AML-193 (cell line): ENCODE data around the gene IL1RAPL2.
"Not testable (repeated sequence)": the region's sequence is repeated elsewhere in the genome, so short reads cannot be mapped to it uniquely, and the experiment has no call there.

ENCODE experiments used
- DNase-seq, 2 experiments: peaks; one replicate each; lab custom pipeline; 2025; lab: John Stamatoyannopoulos, UW

IL1RAPL2 gene

DNA sequence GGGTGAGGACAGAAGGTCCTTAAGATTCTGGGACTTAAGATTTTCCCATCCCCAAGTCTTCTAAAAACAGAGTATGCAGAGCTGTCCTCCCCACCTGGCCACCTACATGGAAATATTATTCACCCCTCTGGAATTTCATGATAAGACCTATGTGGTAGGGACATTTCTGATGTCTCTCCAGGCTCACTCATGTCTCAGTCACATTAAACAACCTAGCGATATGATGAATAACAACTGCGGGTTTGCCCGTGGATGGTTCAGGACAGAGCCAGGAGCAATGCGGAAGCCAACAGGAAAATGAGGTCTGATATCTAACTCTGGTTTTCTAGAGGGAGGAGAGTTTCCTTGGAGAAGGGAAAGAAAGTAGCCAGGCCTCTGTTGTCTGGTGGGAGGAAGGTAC lies 607.1 kb downstream of the IL1RAPL2 start:
- no peak for DNase-seq

DNA sequence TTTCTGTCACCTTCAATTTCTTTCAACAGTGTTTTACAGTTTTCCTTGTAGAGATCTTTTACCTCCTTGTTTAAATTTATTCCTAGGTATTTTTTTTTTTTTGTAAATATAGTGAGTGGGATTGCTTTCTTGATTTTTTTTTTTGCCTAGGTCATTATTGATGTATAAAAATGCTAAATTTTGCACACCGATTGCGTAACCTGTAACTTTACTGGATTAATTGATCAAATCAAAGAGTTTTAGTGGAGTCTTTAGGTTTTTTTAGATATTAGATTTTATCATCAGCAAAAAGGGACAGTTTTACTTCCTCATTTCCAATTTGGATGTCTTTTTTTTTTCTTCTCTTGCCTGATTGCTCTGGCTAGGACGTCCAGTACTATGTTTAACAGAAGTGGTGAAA lies 613.6 kb downstream of the IL1RAPL2 start:
- DNase-seq: no peak

DNA sequence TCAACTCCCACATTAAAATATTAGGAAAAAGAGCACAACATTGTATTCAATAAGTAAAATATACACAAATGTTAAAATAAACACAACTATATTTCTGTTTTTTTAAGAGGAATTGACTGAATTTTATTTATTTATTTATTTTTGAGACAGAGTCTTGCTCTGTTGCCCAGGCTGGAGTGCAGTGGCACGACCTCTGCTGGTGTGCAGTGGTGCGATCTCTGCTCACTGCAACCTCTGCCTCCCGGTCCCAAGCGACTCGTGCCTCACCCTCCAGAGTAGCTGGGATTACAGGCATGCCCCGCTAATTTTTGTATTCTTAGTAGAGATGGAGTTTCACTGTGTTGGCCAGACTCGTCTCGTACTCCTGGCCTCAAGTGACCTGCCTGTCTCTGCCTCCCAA lies 623.1 kb downstream of the IL1RAPL2 start:
- no peak for DNase-seq

DNA sequence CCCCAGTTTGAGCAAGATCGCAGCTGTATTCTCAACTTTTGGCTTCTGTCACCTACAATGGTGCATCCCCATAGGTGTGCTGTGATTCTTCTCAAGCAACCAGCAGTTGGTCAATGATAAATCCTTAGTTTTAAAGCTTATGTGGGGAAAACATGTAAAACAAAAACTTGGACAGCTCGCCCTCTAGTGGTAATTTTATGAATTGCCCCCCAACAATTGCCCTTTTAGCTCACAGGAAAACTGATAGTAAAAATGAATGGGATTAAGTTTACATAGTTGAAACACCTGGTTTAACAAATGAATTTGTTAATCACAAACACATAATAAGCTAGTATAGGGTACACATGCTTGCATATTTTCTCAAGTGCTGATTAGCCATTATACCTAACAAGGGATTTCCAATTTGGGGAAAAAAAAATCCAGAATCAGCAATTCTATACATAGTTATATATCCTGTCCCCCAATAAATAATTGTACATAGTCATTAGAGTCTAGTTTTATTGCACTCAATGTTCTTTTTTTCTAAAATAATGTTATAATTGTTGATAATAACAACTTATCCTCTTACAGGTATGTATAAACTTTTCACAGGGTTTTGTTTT lies 624.4 kb downstream of the IL1RAPL2 start:
- no peak for DNase-seq

DNA sequence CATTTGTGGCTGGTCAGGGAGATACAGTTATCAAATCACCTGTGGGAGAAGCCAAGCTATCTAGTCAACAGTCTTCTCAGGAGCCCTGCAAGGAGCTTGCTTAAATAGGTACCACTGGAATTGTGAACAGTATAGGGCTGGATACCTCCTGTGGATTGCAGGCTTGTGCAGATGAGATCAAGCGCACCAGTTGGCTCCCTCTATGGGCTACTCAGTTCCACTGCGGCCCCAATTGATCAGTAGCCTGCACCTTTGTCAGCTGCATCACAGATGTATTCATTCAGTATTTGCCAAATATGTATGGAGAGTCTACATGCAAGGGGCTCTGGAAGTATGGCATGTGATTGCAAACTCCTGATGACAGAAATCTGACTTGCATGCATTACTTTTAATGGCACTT lies 625.9 kb downstream of the IL1RAPL2 start:
- DNase-seq: no peak

DNA sequence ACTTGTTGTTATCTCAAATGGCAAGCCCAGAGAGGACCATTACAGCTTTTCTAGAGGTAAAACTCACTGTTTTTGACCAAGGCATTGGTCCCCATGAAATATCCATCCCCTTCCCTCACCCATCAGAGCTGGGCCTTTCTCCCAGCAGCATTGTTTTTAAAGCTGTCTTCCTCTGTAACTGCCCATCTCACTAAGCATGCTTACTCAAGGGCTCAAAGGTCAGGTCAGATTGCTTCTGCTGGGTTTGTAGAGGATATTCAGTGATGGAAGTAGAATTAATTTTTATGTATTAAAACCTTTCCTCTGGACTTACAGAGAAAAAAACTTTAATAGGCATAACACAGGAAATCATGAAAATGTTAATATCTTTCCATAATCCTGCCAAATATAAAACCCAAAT lies 643.4 kb downstream of the IL1RAPL2 start:
- no peak for DNase-seq

DNA sequence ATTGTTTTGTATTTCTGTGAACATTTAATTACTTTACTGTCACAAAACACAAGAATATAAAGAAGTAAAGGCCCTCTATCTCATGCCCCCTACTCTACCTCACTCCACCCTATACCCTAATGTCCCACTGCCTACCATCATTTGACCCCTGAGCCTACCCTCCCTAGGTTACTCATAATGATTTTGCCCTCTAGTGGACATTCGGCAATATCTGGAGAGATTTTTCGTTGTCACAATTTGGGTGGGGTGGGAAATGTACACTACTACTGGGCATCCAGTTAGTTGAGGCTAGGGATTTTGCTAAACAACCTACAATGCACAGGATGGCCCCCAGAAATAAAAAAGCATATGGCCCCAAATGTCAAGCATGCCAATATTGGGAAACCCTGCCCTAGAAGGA lies 644.3 kb downstream of the IL1RAPL2 start:
- no peak for DNase-seq

DNA sequence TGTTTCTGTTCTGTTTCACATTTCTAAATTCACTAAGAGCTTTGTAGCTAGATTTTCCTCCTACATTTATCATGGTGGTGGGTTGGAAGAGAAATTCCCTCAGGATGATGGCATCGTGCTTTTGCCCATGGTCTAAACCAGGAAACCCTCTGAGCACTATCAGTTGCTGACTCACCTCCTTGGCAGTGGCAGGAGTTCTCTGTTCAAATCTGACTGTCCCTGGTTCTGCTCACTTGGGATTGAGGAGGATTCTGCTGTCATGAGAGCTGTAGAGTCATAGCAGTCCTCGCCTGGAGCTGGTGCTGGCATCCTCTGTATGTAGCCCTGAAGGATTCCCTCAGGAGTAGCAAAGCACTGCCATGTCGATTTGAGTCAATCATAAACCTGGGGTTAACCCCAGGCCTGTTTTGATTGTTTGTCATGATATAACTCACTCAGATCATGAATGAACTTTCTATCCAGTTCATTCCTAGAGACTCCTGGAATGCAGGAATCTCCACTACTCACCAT lies 645.1 kb downstream of the IL1RAPL2 start:
- DNase-seq: no peak

DNA sequence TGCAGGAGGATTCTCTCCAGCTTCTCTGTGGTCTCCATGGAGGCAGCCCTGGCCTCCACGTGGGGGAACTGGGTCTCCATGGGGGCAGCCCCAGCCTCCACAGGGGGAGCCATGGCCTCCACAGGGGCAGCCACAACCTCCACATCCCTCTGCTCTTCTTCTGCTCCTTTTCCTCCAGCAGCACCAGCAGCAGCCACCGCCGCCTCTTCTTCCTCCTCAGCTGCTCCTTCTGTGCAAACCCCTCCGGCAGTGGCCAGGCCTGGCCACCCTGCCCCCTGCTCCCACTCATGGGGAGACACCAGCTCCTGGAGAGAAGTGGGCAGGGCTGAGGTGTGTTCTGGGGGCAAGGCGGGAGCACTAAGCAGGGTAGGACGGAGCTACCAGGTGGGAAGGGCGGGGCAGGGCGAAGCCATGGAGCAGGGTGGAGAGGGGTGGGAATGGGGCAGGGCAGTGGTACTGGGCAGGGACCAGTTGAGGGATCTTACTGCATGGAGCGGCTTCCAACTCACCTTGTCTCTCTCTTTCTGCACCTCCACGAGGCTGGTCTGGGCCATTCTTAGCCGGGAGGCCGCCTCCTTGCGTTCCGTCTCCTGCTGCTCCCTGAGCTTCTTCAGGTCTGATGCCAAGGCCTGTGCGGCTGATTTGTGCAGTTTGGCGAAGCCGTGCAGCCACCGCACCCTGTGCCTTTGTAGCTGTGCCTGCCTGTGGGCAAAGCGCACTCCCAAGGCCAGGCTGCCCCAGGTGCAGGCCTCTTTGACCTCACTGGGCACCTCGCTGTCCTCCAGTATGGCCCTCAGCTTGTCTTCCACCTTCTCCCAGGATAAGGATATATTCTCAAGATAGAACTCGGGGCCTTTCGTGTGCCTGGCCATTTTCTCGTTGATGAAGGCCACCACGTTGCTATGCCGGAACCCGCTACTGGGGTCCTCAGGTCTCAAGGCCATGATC lies 653.7 kb downstream of the IL1RAPL2 start:
- no peak for DNase-seq

DNA sequence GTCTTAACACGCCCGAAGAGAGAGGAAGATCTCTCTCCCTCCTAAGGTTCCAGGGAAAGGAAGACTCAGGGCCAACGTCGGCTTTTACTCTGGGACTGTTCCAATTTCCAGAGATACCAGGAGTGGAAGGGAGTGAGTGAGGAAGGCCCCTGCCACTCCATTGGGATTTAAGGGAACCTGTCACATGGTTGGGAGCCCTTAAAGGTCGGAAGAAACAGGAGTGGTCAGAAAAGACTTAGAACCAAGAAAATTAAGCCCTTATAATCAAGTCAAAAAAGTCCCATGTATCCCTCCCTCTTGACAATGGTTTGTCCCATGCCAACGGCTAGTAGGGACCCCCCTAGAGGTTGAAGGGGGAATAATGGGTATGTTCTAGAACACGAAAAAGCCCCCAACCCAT lies 654.6 kb downstream of the IL1RAPL2 start, which contains the start of gene TEX13A:
Gene TEX13A, minus strand, starts transcription at position 59 of the 400 bp plus-strand sequence. CDS start 297 bp downstream, outside the sequence.
- DNase-seq: no peak

DNA sequence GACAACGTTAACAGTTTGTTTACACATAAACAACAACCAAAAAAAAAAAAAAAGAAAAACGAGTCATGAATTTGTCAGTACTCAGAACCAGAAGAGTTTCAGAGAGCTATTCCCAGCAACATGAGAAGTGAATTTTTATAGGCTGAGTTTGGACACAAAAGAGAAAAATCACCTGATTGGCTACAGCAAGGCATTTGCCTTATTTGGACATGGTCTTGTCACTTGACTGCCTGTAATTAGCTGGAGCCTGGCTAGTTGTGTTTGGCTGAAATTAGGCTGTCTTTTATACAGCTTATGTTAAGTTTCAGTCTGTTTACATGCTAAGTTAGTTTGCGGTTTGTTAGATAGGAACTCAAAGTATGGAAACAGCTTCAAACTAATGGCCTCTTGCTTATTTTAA lies 655.4 kb downstream of the IL1RAPL2 start:
- DNase-seq: no peak

DNA sequence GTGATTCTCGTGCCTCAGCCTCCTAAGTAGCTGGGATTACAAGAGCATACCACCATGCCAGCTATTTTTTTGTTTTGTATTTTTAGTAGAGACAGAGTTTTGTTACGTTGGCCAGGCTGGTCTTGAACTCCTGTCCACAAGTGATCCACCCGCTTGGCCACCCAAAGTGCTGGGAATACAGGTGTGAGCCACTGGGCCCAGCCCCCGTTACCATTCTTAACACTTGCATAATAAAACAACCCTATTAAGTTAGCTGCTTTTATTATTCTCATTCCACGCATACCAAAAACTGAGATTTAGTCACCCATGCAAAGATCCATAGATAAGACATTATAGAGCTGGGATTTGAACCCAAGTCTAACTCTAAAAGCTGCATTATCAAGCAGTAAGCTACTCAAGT lies 660.5 kb downstream of the IL1RAPL2 start:
- DNase-seq: no peak

DNA sequence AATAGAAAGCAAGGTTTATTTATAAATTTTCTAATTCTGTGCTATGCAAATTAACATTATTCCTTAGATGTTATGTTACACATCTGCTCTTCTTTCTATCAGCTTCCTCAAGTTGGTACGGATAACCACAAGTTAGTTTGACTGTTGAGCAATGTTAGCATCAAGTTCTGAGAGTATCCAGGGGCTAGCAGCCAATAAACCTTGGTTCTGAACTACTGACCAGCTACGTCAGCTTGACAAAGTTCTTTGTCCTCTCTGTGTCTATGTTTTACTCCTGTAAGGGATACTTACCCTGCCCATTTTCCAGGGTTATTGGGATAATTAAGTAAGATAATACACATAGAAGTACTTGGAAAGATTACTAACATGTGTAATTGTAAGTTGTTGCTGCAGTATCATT lies 662.6 kb downstream of the IL1RAPL2 start:
- DNase-seq: no peak

DNA sequence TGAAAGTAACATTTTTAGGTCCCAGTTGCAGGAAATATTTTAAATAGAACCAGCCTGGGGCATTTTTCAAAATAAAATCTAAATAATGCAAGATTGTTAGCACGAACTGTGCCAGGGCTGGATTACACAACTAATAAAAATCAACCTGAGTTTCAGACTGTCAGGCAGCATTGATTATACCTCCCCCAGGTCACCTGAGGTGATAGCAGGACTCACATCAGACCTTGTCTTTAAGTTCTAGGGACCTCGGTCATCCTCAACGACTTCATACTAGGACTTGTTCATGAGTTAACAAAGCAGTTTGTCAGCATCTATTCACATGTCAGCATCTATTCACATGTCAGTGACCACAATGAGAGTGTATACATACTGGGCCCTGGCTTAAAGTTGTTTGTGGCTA lies 663.1 kb downstream of the IL1RAPL2 start:
- DNase-seq: no peak

DNA sequence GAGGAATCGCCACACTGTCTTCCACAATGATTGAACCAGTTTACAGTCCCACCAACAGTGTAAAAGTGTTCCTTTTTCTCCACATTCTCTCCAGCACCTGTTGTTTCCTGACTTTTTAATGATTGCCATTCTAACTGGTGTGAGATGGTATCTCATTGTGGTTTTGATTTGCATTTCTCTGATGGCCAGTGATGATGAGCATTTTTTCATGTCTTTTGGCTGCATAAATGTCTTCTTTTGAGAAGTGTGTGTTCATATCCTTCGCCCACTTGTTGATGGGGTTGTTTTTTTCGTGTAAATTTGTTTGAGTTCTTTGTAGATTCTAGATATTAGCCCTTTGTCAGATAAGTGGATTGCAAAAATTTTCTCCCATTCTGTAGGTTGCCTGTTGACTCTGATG lies 671.4 kb downstream of the IL1RAPL2 start:
- not testable (repeated sequence) for DNase-seq

DNA sequence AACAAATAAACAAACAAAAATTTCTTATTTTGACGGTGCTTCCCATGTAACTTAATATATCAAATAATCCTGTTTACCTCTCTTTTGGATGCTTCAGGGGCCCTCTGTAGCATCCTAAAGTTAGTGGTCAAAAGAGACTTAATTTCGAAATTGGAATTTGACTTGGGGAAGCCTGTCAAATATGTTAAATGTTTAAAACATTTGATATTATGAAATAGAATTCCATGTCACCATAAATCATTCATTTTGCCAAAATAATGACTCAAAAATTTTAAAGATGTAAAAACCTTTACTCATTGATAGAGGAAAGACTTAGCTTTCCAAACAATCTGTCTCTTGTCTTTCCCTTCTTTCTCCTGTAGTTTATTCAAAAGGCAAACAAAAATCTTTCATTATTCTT lies 675.1 kb downstream of the IL1RAPL2 start:
- DNase-seq: no peak

DNA sequence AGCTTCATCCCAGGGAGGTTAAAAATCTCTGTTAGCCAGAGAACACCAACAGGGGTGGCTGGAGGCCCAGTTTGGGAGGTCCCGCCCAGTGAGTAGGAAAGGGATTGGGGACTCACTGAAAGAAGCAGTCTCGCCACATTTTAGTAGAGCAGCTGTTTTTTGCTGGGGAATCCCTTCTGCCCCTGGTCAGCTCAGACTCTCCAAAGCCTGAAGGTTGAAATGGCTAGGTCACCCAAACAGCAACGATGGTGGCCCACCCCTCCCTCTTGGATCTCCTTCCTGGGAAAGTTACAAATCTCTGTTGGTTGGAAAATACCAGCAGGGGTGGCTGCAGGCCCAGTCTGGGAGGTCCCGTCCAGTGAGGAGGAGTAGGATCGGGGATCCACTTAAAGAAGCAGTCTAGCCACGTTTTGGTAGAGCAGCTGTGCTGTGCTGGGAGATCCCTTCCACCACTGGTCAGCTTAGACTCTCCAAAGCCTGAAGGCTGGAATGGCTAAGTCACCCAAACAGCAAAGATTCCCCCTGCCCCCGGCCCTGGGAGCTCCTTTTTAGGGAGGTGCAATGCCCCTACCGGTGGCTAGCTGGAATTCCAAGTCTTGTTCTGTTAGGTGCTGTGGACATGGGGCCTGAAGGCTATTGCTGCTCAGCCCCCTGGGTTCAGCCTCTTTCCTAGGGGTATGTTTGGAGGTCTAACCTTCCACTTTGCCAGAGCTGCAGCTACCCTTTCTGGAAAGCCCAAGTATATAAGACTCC lies 694.5 kb downstream of the IL1RAPL2 start:
- DNase-seq: no peak

DNA sequence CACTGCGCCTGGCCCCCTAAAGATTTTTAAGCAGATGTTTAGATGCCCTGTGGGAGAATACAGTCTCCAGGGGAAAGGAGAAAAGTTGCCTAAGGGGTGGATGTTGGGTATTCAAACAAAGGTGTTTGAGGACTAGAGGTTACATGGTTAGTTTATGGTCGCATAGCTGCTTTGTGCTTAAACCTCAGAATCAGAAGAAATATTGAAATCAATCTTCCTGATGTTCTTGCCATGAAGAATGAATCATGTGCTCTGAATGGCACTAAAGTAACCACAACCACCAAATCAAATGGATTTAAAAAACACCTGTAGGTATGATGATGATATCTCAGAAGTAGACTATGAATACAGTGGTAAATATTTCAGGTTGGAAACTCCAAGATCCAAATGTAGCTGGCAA lies 697.2 kb downstream of the IL1RAPL2 start:
- no peak for DNase-seq

DNA sequence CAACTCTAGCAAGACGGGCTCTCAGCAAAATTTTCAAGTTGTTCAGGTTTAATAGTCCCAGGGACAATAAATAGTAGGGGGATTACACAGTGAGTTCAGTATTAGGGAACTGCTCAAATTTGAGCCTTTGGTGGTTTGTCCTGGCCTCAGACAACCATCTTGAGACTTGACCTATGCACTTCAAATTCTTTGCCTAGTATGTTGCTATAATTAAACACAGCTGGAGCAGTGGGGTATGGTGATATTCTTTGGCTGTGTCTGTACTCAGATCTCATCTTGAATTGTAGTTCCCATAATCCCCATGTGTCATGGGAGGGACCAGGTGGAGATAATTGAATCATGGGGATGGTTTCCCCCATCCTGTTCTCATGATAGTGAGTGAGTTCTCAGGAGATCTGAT lies 697.8 kb downstream of the IL1RAPL2 start:
- DNase-seq: no peak

DNA sequence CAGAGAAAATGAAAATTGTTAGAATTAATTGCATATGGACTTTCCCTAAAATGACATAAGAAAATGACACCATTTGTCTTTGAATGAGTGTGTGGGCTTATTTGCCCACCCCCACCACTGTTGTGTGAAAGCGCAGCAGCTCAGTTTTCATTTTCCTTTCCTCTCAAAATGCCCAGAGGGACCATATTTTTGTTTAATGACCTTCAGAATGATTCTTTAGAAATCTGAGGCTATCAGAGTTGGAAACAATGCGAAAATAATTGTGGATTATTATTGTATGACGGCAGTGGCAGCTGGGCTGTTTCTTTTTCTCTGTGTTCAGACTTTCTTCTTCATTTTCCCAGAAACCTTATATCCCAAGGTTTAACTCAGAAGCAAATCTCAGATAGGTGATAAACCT lies 699.1 kb downstream of the IL1RAPL2 start:
- DNase-seq: no peak

DNA sequence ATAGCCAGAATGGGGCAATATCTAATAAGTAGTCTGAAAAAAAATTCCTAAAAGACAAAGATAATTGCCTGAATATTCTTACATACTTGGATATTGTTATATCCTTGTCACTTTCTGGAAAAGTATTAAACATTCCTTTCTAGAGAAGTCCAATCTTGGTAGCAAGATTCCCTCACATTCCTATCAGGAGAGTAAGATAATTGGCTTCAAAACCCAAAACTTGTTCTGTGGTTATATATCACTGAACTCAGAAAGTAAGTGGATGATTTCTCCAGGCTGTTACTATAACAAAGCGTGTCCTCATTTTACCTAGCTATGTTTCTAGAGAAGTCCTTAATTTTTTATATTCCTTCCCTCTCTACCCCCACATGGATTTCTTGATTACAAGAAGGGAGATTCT lies 700.5 kb downstream of the IL1RAPL2 start:
- DNase-seq: no peak

DNA sequence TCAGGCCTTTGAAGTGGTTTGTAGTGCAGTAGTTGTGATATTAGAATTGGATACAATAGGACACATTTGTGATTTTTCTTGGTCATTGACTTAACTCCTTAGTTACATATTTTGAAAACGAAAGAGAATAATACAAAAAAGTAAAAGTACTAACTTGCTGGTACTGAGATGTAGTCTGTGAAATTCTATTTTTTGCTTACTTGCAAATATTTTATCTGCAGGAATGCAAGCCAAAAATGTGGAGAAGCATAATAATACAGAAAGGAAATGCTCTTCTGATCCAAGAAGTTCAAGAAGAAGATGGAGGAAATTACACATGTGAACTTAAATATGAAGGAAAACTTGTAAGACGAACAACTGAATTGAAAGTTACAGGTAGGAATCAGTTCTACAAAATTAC lies 701.2 kb downstream of the IL1RAPL2 start:
- no peak for DNase-seq

DNA sequence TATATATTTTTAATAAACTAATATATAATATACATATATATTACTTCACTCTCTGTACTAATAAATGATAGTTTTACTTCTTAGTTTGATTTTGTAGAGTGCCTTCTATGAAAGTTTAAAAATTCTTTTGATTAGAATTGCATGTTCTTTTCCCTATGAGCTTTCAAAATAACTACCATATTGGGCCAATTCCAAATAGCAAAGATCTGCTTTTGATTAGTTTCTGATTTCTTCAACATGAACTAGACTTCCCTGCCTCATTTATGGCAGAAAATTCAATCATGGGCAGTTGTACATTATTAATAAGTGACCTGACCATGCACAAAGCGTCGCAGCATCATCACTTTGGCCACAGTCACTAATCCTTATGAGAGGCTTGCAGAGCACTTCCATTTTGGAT lies 703.4 kb downstream of the IL1RAPL2 start:
- DNase-seq: no peak
